Endothelial cell of umbilical vein (primary cell): ENCODE results near the gene SPATA2L.

Experiments used
- CTCF ChIP-seq, 2 donors: IDR thresholded peaks; 1 replicate in 1 of 2; 2 replicates in 1 of 2; pipeline ENCODE4 v1.5.1; 2011; ENCODE audit warnings: low read length in 2 of 2, mild to moderate bottlenecking in 2 of 2, moderate library complexity in 2 of 2, control low read depth in 1 of 2, inconsistent platforms in 1 of 2, low read depth in 1 of 2; ENCODE audit not compliant: insufficient read depth in 1 of 2; ENCODE audit errors: extremely low read depth in 1 of 2
- EZH2 ChIP-seq: IDR thresholded peaks from 2 replicates; pipeline ENCODE4 v1.6.1; 2012; ENCODE audit warnings: borderline replicate concordance, low read depth, mild to moderate bottlenecking, moderate library complexity, low read length, inconsistent platforms; ENCODE audit not compliant: severe bottlenecking
- FOS ChIP-seq: IDR thresholded peaks from 2 replicates; pipeline ENCODE4 v1.6.1; 2011; ENCODE audit warnings: mild to moderate bottlenecking, low read length, moderate library complexity, borderline replicate concordance; ENCODE audit not compliant: insufficient read depth
- GATA2 ChIP-seq: IDR thresholded peaks from 2 replicates; pipeline ENCODE4 v1.7.0; 2011; ENCODE audit warnings: low read depth, mild to moderate bottlenecking, moderate library complexity, mixed read lengths, low read length; ENCODE audit not compliant: insufficient read length, insufficient read depth
- JUN ChIP-seq: IDR thresholded peaks from 2 replicates; pipeline ENCODE4 v1.6.1; 2011; ENCODE audit warnings: borderline replicate concordance, low read depth; ENCODE audit not compliant: insufficient read length, insufficient read depth
- MAX ChIP-seq: IDR thresholded peaks from 2 replicates; pipeline ENCODE4 v1.6.1; 2011; ENCODE audit not compliant: insufficient read depth, insufficient read length
- MYC ChIP-seq: IDR thresholded peaks from one replicate; pipeline ENCODE4 v1.6.1; 2011; ENCODE audit warnings: mild to moderate bottlenecking, low read depth, low read length
- POLR2A ChIP-seq: IDR thresholded peaks from 2 replicates; pipeline ENCODE4 v1.6.1; 2012; ENCODE audit warnings: low read depth, mild to moderate bottlenecking, control low read depth, low read length
- POLR2AphosphoS5 ChIP-seq: IDR thresholded peaks from 2 replicates; pipeline ENCODE4 v1.6.1; 2012; ENCODE audit warnings: low read depth, mild to moderate bottlenecking, control low read depth, low read length, moderate library complexity; ENCODE audit not compliant: insufficient read depth

- TF ChIP-seq POLR2A (peak; percentile 15), CTCF (IDR thresholded peaks at IDR 0.05; ENCODE audit: extremely low read depth in 1 of 2, insufficient read depth in 1 of 2, low read depth in 1 of 2, low read length in 2 of 2) (no peak), GATA2 (no peak), MAX (no peak), EZH2 (no peak), POLR2AphosphoS5 (no peak), FOS (no peak), JUN (no peak), MYC (no peak)
Measured at GRCh38 chr16:89742948-89743347, 41.4 kb upstream of the SPATA2L start.
